ENCODE results near the gene CFAP45.

DNA sequence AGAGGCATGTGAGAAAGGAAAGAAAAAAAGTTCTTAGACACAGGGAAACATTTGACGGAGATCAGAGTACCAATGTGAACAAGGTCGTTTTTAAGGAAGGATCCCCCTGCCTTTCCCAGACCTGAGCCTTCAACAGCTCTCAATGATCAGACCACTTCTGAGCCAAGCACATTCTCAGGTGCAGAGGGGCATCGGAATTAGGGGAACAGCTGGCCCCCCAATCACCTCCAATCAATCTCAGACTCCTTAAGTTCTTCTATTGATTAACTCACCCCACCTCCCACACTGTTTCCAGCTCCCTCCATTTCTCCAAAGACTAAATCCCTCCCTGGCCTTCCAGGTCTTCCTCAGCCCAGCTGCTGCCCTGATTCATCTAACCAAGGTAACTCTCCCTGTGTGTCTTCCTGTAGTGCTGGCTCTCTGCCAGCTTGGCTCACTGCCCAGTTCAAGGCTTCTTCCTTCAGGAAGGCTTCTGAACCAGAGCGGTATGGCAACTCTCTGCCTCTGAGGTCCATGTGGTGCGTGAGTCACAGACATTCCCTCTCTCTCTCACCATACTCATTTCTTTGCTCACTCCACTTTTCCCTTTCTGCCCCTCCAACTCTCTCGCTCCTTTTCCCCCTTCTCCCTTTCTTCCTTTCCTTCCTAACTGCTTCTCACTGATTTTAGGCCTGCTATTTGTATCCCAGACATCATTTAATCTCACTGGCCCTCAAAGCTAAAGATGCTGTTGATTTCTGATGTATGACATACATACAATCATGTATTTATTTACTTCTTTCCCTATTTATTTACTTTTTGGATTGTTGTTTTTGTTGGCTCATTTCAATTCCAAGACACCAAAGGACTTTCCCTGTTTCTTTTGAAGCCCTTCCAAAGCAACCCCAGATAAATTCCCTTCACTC, 18.1 kb downstream of the CFAP45 start:
- no peak for TF ChIP-seq YY1 (IDR thresholded peaks at IDR 0.05; ENCODE audit: low read depth)
- TF ChIP-seq, protein P1, sequence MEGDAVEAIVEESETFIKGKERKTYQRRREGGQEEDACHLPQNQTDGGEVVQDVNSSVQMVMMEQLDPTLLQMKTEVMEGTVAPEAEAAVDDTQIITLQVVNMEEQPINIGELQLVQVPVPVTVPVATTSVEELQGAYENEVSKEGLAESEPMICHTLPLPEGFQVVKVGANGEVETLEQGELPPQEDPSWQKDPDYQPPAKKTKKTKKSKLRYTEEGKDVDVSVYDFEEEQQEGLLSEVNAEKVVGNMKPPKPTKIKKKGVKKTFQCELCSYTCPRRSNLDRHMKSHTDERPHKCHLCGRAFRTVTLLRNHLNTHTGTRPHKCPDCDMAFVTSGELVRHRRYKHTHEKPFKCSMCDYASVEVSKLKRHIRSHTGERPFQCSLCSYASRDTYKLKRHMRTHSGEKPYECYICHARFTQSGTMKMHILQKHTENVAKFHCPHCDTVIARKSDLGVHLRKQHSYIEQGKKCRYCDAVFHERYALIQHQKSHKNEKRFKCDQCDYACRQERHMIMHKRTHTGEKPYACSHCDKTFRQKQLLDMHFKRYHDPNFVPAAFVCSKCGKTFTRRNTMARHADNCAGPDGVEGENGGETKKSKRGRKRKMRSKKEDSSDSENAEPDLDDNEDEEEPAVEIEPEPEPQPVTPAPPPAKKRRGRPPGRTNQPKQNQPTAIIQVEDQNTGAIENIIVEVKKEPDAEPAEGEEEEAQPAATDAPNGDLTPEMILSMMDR (IDR thresholded peaks at IDR 0.05): no peak
- no peak for TF ChIP-seq CHD2 (IDR thresholded peaks at IDR 0.05; ENCODE audit: low read length, partially characterized antibody)

Measured in SK-N-SH (cell line).